ENCODE results near the gene CKS1B. TPM values are rescaled to one million over a fixed set of nuclear protein-coding genes. Genes with fewer than 3 reads are reported as not detected.

Gene CKS1B
- total RNA-seq, 6 experiments from 2014 or later = 52.7 to 111 (median 98.8) TPM

- DNase-seq = no peak
- Mint-ChIP-seq H3K9me3 (no peaks in the 10 kb centered on the region), H3K4me3 (peak overlapping the region; percentile 45), H3K4me1 (ENCODE audit: low read depth) (peaks cover 25% of the 10 kb centered on the region), H3K27me3 (ENCODE audit: insufficient read depth) (no peaks in the 10 kb centered on the region; the same call in 1 of the 2 replicates), H3K27ac (peak overlapping the region; percentile 100), H3K36me3 (ENCODE audit: low read depth) (no peaks in the 10 kb centered on the region)
- TF ChIP-seq CTCF (IDR thresholded peaks at IDR 0.05) = no peak
Measured at GRCh38 chr1:154938604-154939399, 35.7 kb upstream of the CKS1B start.

- peaks cover 25% of the 10 kb centered on the region for H3K4me1 Mint-ChIP-seq (ENCODE audit: low read depth)
Measured at GRCh38 chr1:154940213-154940560, 34.3 kb upstream of the CKS1B start.

GRCh38 chr1:154940651-154941194, 33.8 kb upstream of the CKS1B start:
- Mint-ChIP-seq H3K36me3 (ENCODE audit: low read depth) (no peaks in the 10 kb centered on the region), H3K4me1 (ENCODE audit: low read depth) (peaks cover 25% of the 10 kb centered on the region), H3K27me3 (ENCODE audit: insufficient read depth) (no peaks in the 10 kb centered on the region; the same call in 1 of the 2 replicates), H3K4me3 (no peak overlapping the region), H3K27ac (no peak overlapping the region), H3K9me3 (no peaks in the 10 kb centered on the region)
- no peak for TF ChIP-seq CTCF (IDR thresholded peaks at IDR 0.05)
- no peak for DNase-seq

More at GRCh38 chr1:154940213-154940560, 34.3 kb upstream of the CKS1B start:
- DNase-seq = no peak
- Mint-ChIP-seq H3K9me3 (no peaks in the 10 kb centered on the region), H3K27me3 (ENCODE audit: insufficient read depth) (no peaks in the 10 kb centered on the region; the same call in 1 of the 2 replicates), H3K4me3 (no peak overlapping the region), H3K27ac (no peak overlapping the region), H3K36me3 (ENCODE audit: low read depth) (no peaks in the 10 kb centered on the region)
- TF ChIP-seq CTCF (IDR thresholded peaks at IDR 0.05) = no peak

GRCh38 chr1:154941333-154942013, 33.0 kb upstream of the CKS1B start:
- no peak overlapping the region for H3K4me3 Mint-ChIP-seq
- DNase-seq = peak; percentile 34
- no peak overlapping the region; the same call in 1 of the 2 replicates for H3K27ac Mint-ChIP-seq
- TF ChIP-seq CTCF (IDR thresholded peaks at IDR 0.05) = no peak
- no peaks in the 10 kb centered on the region; the same call in 1 of the 2 replicates for H3K27me3 Mint-ChIP-seq (ENCODE audit: insufficient read depth)
- H3K36me3 Mint-ChIP-seq (ENCODE audit: low read depth) = no peaks in the 10 kb centered on the region
- no peaks in the 10 kb centered on the region for H3K9me3 Mint-ChIP-seq
- H3K4me1 Mint-ChIP-seq (ENCODE audit: low read depth) = peaks cover 21% of the 10 kb centered on the region

GRCh38 chr1:154943649-154944400, 30.7 kb upstream of the CKS1B start:
- DNase-seq = no peak
- peak; percentile 84 for TF ChIP-seq CTCF (IDR thresholded peaks at IDR 0.05)
- H3K4me3 Mint-ChIP-seq = no peak overlapping the region
- H3K27me3 Mint-ChIP-seq (ENCODE audit: insufficient read depth) = peaks cover 3% of the 10 kb centered on the region; the same call in 1 of the 2 replicates
- H3K36me3 Mint-ChIP-seq (ENCODE audit: low read depth) = no peaks in the 10 kb centered on the region
- H3K9me3 Mint-ChIP-seq = no peaks in the 10 kb centered on the region
- peaks cover 5% of the 10 kb centered on the region for H3K4me1 Mint-ChIP-seq (ENCODE audit: low read depth)
- H3K27ac Mint-ChIP-seq = no peak overlapping the region

Measured in HFFc6 (cell line).